HG03354 (cell line): ENCODE data around the gene CUZD1.

Experiments
- ATAC-seq: cut with Tn5 transposase; IDR thresholded peaks from one replicate; pipeline ENCODE4 v1.9.1; 2021; ENCODE audit warnings: mild to moderate bottlenecking; ENCODE audit not compliant: unreplicated experiment, poor library complexity, severe bottlenecking

CUZD1 gene

DNA sequence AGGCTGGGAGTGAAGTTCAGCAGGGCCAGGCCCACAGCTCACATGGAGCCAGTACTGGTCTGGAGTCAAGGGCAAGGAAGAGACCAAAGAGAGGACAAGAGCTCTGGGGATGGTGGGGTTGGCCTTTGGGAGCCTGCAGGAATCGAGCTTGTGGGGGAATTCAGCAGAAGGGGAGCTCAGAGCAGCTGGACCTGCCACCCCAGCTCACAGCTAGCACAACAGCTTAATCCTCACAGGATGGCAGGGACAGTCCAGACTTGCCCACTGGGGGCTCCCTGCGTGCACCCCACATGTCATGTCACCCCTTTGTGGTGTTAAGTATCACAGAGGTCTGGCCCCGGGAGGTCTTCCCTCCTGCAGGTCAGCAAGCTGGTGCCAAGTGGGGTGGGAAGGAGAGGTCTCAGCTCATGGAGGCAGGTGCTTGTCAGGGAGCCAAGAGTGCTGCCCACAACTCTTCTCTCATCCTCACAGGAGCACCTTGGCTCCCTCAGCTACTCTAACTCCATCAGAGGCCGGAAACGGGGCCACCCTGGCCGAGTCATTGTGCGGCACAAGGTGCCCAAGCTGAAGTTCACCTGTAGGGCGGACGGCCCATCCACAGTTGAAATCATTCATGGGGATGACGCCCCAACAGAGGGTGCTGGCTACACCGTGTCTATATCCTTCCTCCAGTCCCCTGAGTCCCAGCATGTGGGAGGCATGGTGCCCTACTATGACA is 22.5 kb downstream of the CUZD1 start:
- no peak for ATAC-seq

DNA sequence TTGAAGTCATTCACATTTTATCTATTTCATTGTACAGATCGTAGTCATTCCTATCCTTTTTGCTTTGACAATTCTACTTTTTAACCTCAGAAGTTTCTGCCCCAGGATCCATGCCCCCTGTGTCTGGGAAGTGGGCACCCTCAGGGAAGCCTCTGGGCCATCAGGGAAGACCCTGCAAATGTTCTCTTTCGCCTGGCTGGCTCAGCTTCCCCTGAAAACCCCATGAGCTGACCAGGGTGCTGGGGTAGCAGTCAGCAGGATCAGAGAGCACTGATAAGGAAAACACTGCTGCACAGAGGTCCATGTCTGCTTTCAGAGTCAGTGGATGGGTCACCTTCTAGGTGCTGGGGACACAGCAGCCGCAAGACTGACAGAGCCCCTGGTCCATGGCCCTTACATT is 23.8 kb downstream of the CUZD1 start:
- ATAC-seq = no peak

GRCh38 chr10:122815458-122815857 is 30.2 kb downstream of the CUZD1 start:
- no peak for ATAC-seq

DNA sequence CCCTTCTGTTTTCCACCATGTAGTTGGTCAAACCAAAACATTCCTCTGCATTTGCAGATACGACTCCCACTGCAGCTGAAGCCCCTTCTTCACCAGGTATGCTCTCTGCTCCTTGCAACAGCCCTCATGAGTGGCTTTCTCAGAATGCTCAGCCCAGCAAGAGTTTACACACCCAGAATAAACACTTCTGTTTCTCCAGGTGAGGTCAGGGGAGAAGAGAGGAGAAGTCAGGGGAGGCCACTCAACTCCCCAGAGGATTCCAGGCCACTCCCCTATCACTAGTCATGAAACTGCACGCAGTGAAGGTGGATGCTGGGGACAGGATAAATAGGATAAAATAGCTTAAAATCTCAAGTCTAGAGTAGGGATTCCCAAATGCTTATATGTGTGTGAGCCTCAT is 31.2 kb downstream of the CUZD1 start:
- ATAC-seq = no peak

DNA sequence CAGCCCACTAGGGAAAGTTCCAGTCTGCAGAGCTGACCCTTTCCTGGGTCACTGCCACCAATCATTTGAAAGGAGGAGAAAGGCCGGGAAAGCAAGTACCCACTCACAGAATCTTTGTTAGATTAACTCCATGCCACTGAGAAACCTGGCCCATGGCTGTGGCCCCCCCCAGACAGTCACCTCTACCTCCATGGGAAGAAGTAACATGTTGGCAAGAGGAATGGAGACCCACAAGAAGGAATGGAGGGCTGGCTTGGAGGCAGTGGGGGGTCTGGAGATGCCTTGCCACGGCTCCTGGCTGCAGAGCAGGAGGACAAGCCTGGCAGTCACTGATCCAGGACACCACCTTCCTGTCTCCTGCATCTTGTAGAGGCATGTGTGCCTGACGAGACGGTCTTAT is 32.9 kb downstream of the CUZD1 start:
- no peak for ATAC-seq

DNA sequence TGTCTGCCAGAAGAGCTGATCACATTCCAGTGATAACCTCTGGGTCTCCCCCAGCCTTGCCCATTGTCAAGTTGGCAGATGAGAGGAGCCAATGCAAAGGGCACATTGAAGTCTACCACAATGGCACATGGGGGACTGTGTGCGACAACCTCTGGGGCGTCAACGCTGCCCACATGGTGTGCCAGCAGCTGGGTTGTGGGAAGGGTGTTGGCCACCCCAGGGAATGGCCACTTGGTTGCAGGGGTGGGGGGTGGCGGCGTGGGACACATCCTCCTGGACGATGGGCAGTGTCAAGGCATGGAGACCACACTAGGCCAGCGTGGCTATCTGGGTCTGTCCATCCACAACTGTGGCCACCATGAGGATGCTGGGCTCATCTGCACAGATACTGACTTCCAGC is 43.4 kb downstream of the CUZD1 start:
- no peak for ATAC-seq

DNA sequence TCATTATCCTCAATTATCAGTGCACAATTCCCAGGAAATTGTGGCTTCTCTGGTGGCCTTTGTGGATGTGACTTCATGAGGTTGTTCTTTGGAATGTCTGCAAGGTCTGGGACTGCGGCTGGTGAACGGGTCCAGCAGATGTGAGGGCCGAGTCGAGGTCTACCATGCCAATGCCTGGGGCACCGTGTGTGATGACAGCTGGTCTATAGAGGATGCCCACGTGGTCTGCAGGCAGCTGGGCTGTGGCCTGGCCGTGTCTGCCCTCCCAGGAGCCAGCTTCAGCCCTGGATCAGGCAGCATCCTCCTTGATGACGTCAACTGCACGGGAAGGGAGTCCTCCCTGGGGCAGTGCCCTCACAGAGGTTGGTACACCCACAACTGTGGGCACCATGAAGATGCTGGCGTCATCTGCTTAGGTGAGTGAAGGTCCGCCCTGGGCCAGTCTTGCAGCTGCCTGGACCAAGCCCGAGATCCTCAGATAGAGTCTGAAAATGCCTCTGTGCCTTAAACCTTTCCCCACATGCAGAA is 46.9 kb downstream of the CUZD1 start:
- ATAC-seq = no peak

GRCh38 chr10:122796796-122797195 is 48.9 kb downstream of the CUZD1 start:
- ATAC-seq = no peak

DNA sequence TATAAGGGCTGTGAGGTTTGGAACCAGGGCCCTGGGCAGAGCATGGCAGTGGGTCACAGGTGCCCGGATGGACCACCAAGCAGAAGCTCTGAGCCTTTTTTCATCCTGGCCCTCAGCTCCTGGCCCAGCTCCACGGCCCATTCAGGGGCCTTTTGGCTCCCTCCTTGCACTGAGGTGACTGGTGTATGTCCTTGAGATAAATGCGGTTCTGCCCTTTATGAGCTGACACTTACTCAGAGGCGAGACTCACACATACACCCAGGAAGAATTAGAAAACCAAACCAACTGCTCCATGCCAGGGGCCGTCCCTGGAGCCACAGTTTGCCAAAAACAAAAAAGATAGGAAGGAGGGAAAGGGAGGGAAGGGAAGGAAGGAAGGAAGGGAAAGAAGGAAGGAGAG is 49.7 kb downstream of the CUZD1 start:
- ATAC-seq = no peak

DNA sequence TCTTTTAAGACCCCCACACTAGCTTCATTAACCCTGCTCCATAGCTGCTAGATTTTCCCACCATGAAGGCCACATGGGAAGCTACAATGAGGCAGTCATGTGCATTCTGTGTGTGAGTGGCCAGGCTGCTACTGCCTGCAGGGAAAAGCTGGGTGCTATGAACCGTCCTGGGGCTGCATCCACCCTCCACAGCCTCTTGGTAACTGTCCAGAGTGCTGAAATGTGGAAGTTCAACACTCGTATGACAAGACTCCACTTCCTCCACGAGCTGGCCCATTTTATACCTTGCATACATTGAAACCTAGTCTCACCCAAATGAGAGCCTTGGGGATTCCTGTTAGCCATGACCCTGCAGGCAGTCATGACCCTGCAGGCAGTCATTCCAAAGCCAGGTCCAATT is 59.4 kb downstream of the CUZD1 start:
- no peak for ATAC-seq

DNA sequence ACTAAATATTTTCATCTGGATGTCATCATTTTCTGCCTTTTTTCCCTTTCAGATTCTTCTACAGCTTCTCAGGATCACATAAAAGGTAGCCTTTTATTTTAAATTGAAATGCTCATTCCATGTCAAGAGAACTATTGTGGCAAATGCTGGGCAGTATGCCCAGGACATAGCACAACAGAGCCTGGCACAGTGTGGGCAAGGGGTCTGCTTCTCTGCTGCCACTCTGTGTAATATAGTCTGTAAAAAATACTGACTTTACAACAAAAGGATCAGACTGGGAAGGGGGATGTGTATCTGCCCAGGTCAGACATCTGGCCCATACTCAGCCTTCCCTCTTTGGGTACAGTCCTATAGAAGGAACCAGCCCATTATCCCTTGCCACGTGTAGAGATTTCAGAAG is 62.7 kb downstream of the CUZD1 start:
- ATAC-seq = no peak
